Measurements from ENCODE around the gene KCNJ4. TPM values are rescaled to one million over a fixed set of nuclear protein-coding genes. Genes with fewer than 3 reads are reported as not detected.

Gene KCNJ4
- total RNA-seq, 4 donors from 2014 or later, result 0.63 to 1.6 (median 1.1) TPM

- no peaks in the 10 kb centered on the region for H3K27me3 ChIP-seq
- H3K27ac ChIP-seq, result peak overlapping the region; percentile 2 to 82 (median 58)
- no peak overlapping the region for H3K4me3 ChIP-seq
- TF ChIP-seq POLR2A (IDR thresholded peaks at IDR 0.05) (no peak), EP300 (IDR thresholded peaks at IDR 0.05) (peak in 1 of 2 donors; percentile 37)
- H3K9me3 ChIP-seq, result no peaks in the 10 kb centered on the region
- no peak for DNase-seq (ENCODE audit: low spot score in 2 of 2)
- H3K4me1 ChIP-seq, result peaks cover 0 to 85% (median 20%) of the 10 kb centered on the region in 4 donors
- WGBS, 2 donors, result 65 to 72% methylated on average over 7 of the region's 7 CpGs
- peaks cover 3 to 99% (median 69%) of the 10 kb centered on the region in 3 donors for H3K36me3 ChIP-seq
These were observed 34.7 kb upstream of the KCNJ4 start for GRCh38 chr22:38489561-38490145.

- Histone ChIP-seq H3K36me3 (peaks cover 3 to 99% (median 64%) of the 10 kb centered on the region in 3 donors), H3K4me1 (peaks cover 0 to 83% (median 20%) of the 10 kb centered on the region in 4 donors)
- TF ChIP-seq EP300 (IDR thresholded peaks at IDR 0.05) (no peak), CTCF (IDR thresholded peaks at IDR 0.05) (no peak), POLR2A (IDR thresholded peaks at IDR 0.05) (no peak)
These were observed 34.1 kb upstream of the KCNJ4 start for GRCh38 chr22:38489142-38489541.

GRCh38 chr22:38487946-38488345 is 32.9 kb upstream of the KCNJ4 start:
- no peaks in the 10 kb centered on the region for H3K9me3 ChIP-seq
- peaks cover 3 to 99% (median 57%) of the 10 kb centered on the region in 3 donors for H3K36me3 ChIP-seq
- TF ChIP-seq CTCF (IDR thresholded peaks at IDR 0.05) (no peak), POLR2A (IDR thresholded peaks at IDR 0.05) (no peak), EP300 (IDR thresholded peaks at IDR 0.05) (no peak)
- DNase-seq (ENCODE audit: low spot score in 2 of 2), result no peak
- peaks cover 0 to 75% (median 20%) of the 10 kb centered on the region in 4 donors for H3K4me1 ChIP-seq
- H3K27me3 ChIP-seq, result no peaks in the 10 kb centered on the region
- H3K27ac ChIP-seq, result peak overlapping the region in 2 of 4 donors; percentile 20 to 38
- H3K4me3 ChIP-seq, result no peak overlapping the region
- 82 to 84% methylated on average over 6 of the region's 6 CpGs for WGBS, 2 donors

More at GRCh38 chr22:38489142-38489541, 34.1 kb upstream of the KCNJ4 start:
- 87 to 88% methylated on average over 17 of the region's 17 CpGs for WGBS, 2 donors
- Histone ChIP-seq H3K27ac (peak overlapping the region in 2 of 4 donors; percentile 61 to 82), H3K4me3 (no peak overlapping the region), H3K27me3 (no peaks in the 10 kb centered on the region), H3K9me3 (no peaks in the 10 kb centered on the region)
- DNase-seq (ENCODE audit: low spot score in 2 of 2), result no peak

- TF ChIP-seq POLR2A (IDR thresholded peaks at IDR 0.05) (no peak), EP300 (IDR thresholded peaks at IDR 0.05) (peak in 1 of 2 donors; percentile 11), CTCF (IDR thresholded peaks at IDR 0.05) (no peak)
- Histone ChIP-seq H3K36me3 (peaks cover 3 to 99% (median 44%) of the 10 kb centered on the region in 3 donors), H3K27ac (no peak overlapping the region), H3K9me3 (no peaks in the 10 kb centered on the region), H3K27me3 (no peaks in the 10 kb centered on the region), H3K4me1 (peaks cover 0 to 57% (median 6%) of the 10 kb centered on the region in 4 donors), H3K4me3 (no peak overlapping the region)
- no peak for DNase-seq (ENCODE audit: low spot score in 2 of 2)
- 53 to 55% methylated on average over 5 of the region's 5 CpGs for WGBS, 2 donors
These were observed 30.8 kb upstream of the KCNJ4 start for GRCh38 chr22:38485783-38486182.

- Histone ChIP-seq H3K27ac (no peak overlapping the region), H3K27me3 (no peaks in the 10 kb centered on the region), H3K4me1 (peaks cover 0 to 47% (median 0%) of the 10 kb centered on the region in 4 donors), H3K36me3 (peaks cover 3 to 95% (median 34%) of the 10 kb centered on the region in 3 donors), H3K9me3 (no peaks in the 10 kb centered on the region), H3K4me3 (no peak overlapping the region)
- 45 to 47% methylated on average over 1 of the region's 1 CpG for WGBS, 2 donors
- DNase-seq (ENCODE audit: low spot score in 2 of 2), result no peak
- TF ChIP-seq CTCF (IDR thresholded peaks at IDR 0.05), result no peak
- no peak for TF ChIP-seq POLR2A (IDR thresholded peaks at IDR 0.05)
- no peak for TF ChIP-seq EP300 (IDR thresholded peaks at IDR 0.05)
These were observed 29.2 kb upstream of the KCNJ4 start for GRCh38 chr22:38484244-38484643.

Data from tibial nerve (tissue), 4 donors.